ENCODE measurements around the gene SCAPER.

DNA sequence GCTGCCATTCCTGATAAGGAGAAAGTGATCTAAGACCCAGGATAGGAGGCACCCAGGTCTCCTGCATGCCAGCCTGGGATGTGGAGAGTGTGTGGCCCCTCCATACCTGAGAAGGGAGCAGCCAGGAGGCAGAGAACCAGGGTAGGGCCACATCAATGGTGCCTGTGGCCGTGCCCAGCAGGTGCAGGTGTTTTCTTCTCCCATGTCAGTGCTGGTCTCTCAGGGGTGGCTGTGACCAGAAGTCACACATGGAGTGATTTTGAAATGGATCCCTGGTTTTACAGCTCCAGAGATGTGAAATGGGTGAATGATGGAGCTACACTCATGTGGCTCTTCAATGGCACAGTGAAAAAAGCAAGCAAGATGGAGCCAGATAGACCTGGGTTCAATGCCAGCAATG lies 571.8 kb downstream of the SCAPER start:
- TF ChIP-seq, protein P1, sequence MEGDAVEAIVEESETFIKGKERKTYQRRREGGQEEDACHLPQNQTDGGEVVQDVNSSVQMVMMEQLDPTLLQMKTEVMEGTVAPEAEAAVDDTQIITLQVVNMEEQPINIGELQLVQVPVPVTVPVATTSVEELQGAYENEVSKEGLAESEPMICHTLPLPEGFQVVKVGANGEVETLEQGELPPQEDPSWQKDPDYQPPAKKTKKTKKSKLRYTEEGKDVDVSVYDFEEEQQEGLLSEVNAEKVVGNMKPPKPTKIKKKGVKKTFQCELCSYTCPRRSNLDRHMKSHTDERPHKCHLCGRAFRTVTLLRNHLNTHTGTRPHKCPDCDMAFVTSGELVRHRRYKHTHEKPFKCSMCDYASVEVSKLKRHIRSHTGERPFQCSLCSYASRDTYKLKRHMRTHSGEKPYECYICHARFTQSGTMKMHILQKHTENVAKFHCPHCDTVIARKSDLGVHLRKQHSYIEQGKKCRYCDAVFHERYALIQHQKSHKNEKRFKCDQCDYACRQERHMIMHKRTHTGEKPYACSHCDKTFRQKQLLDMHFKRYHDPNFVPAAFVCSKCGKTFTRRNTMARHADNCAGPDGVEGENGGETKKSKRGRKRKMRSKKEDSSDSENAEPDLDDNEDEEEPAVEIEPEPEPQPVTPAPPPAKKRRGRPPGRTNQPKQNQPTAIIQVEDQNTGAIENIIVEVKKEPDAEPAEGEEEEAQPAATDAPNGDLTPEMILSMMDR (IDR thresholded peaks at IDR 0.05 in 4 of 5, conservative IDR thresholded peaks at IDR 0.05 in 1 of 5), result no peak
- TF ChIP-seq POLR2A (IDR thresholded peaks at IDR 0.05), result no peak
